ENCODE measurements around the gene ID3.
A peak's percentile ranks its signal among the peaks of the same experiment; 100 is the strongest.
"Not testable (repeated sequence)": the region's sequence is repeated elsewhere in the genome, so short reads cannot be mapped to it uniquely, and the experiment has no call there.

The ID3 gene

DNA sequence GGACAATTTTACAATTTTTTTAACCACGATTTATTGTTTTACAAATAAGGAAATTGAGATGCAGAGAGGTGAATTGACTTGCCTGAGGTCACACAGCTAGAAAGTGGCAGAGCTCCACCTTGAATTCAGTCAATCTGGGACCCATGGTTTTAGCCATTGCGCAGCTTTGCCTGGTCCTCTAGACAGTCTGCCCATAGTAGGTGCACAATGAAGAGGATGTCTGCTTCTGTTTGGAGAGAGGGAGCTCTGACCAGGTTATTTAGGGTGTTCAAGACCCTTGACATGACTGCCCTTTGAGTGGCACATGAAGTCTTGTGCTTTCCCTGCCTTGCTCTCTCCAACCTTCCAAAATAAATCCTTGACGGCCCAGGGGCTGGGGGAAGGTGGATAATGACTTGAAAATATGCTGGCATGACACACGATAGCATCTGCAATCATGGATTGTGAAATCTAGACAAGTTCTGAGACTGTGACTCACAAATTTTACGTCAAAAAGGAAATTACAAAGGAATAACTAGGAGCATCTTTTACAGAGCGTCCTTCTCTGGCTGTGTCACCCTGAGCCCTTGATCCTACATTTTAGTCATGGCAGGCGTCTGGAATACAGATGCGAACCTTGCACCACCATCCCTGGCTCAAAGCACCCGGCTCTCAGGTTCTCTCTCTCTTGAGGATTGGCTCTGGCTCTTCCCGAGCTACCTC, 26.2 kb upstream of the ID3 start:
- no peak overlapping the region for H3K9ac ChIP-seq (ENCODE audit: low read depth, low read length)
- no peak overlapping the region for H3K27ac ChIP-seq (ENCODE audit: low read depth, low read length)
- no peaks in the 10 kb centered on the region for H3K9me3 ChIP-seq (ENCODE audit: control insufficient read depth, insufficient read depth, low read length)
- H3K4me1 ChIP-seq (ENCODE audit: control insufficient read depth, insufficient read depth, low read length), result no peaks in the 10 kb centered on the region
- no peak overlapping the region for H3K4me3 ChIP-seq (ENCODE audit: low read depth, low read length)
- no peaks in the 10 kb centered on the region for H3K27me3 ChIP-seq (ENCODE audit: control insufficient read depth, insufficient read depth, low read length)
- H3K36me3 ChIP-seq (ENCODE audit: control insufficient read depth, insufficient read depth, low read length), result no peaks in the 10 kb centered on the region

DNA sequence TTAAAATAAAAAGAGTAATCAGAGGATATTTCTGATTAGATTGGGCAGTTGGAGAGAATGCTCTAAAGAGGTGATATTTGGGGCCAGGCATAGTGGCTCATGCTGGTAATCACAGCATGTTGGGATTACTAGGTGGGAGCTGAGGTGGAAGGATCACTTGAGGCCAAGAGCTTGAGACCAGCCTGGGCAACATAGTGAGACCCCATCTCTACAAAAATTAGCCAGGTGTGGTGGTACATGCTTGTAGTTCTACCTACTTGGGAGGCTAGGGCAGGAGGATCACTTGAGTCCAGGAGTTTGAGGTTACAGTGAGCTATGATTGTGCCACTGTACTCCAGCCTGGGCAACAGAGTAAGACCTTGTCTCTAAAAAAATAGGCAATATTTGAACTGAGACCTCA, 24.4 kb upstream of the ID3 start:
- not testable (repeated sequence) for H3K27ac ChIP-seq (ENCODE audit: low read depth, low read length); H3K36me3 ChIP-seq (ENCODE audit: control insufficient read depth, insufficient read depth, low read length); H3K4me1 ChIP-seq (ENCODE audit: control insufficient read depth, insufficient read depth, low read length); H3K4me3 ChIP-seq (ENCODE audit: low read depth, low read length); H3K9me3 ChIP-seq (ENCODE audit: control insufficient read depth, insufficient read depth, low read length); H3K27me3 ChIP-seq (ENCODE audit: control insufficient read depth, insufficient read depth, low read length); H3K9ac ChIP-seq (ENCODE audit: low read depth, low read length)

DNA sequence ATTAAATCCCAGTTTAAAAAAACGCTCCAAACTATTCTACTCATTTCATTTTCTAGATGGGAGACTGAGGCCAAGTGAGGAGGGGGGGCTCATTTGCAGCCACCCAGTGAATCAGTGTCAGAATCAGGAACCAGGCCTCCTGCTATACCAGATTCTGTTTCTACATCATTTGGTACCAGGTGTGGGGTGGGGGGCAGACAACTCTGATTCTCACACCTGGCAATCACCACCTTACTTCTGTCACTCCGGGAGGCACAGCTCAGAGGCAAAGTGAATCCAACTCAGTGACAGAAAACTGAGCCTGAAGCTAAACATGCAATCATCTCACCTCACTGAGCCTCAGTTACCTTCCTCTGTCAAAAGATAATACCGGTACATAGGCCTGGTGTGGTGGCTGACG, 23.5 kb upstream of the ID3 start:
- no peak overlapping the region for H3K27ac ChIP-seq (ENCODE audit: low read depth, low read length)
- H3K4me3 ChIP-seq (ENCODE audit: low read depth, low read length), result no peak overlapping the region
- H3K4me1 ChIP-seq (ENCODE audit: control insufficient read depth, insufficient read depth, low read length), result peaks cover under 1% of the 10 kb centered on the region; the same call in 1 of the 2 replicates
- no peaks in the 10 kb centered on the region for H3K36me3 ChIP-seq (ENCODE audit: control insufficient read depth, insufficient read depth, low read length)
- no peaks in the 10 kb centered on the region for H3K27me3 ChIP-seq (ENCODE audit: control insufficient read depth, insufficient read depth, low read length)
- H3K9ac ChIP-seq (ENCODE audit: low read depth, low read length), result no peak overlapping the region
- no peaks in the 10 kb centered on the region for H3K9me3 ChIP-seq (ENCODE audit: control insufficient read depth, insufficient read depth, low read length)

DNA sequence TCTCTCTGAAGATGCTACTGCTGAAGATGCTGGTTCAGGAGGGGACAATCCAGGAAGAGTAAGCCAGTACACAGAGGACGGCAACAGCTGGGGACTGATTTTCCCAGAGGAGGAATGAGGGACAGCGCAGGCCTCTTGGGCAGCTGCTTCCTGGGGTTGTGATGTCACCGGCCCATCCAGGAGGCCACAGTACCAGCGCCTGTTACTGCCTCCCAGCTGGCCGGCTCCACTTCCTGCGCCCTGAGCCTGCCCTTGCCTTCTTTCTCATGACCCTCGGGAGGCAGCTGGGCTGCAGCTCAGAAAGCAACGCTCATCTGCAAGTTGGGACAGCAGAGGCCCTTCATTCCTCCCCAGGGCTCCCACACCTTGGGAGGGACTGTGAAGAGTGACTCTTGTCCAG, 21.9 kb upstream of the ID3 start:
- Histone ChIP-seq H3K27ac (ENCODE audit: low read depth, low read length) (no peak overlapping the region), H3K4me3 (ENCODE audit: low read depth, low read length) (no peak overlapping the region), H3K9ac (ENCODE audit: low read depth, low read length) (no peak overlapping the region), H3K27me3 (ENCODE audit: control insufficient read depth, insufficient read depth, low read length) (no peaks in the 10 kb centered on the region), H3K4me1 (ENCODE audit: control insufficient read depth, insufficient read depth, low read length) (peaks cover 7% of the 10 kb centered on the region), H3K9me3 (ENCODE audit: control insufficient read depth, insufficient read depth, low read length) (no peaks in the 10 kb centered on the region), H3K36me3 (ENCODE audit: control insufficient read depth, insufficient read depth, low read length) (no peaks in the 10 kb centered on the region)

DNA sequence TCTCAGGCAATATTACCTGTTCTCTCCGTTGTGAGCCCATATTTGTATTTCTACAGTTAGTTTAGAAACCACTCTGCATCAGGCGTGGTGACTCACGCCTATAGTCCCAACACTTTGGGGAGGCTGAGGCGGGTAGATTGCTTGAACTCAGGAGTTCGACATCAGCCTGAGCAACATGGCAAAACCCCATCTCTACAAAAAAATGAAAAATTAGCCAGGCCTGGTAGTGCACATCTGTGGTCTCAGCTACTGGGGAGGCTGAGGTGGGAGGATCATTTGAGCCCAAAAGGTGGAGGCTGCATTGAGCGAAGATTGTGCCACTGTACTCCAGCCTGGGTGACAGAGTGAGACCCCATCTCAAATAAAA, 19.7 kb upstream of the ID3 start:
- no peaks in the 10 kb centered on the region for H3K9me3 ChIP-seq (ENCODE audit: control insufficient read depth, insufficient read depth, low read length)
- no peak overlapping the region for H3K4me3 ChIP-seq (ENCODE audit: low read depth, low read length)
- no peak overlapping the region for H3K9ac ChIP-seq (ENCODE audit: low read depth, low read length)
- no peaks in the 10 kb centered on the region for H3K27me3 ChIP-seq (ENCODE audit: control insufficient read depth, insufficient read depth, low read length)
- H3K36me3 ChIP-seq (ENCODE audit: control insufficient read depth, insufficient read depth, low read length), result no peaks in the 10 kb centered on the region
- no peak overlapping the region for H3K27ac ChIP-seq (ENCODE audit: low read depth, low read length)
- peaks cover 7% of the 10 kb centered on the region for H3K4me1 ChIP-seq (ENCODE audit: control insufficient read depth, insufficient read depth, low read length)

DNA sequence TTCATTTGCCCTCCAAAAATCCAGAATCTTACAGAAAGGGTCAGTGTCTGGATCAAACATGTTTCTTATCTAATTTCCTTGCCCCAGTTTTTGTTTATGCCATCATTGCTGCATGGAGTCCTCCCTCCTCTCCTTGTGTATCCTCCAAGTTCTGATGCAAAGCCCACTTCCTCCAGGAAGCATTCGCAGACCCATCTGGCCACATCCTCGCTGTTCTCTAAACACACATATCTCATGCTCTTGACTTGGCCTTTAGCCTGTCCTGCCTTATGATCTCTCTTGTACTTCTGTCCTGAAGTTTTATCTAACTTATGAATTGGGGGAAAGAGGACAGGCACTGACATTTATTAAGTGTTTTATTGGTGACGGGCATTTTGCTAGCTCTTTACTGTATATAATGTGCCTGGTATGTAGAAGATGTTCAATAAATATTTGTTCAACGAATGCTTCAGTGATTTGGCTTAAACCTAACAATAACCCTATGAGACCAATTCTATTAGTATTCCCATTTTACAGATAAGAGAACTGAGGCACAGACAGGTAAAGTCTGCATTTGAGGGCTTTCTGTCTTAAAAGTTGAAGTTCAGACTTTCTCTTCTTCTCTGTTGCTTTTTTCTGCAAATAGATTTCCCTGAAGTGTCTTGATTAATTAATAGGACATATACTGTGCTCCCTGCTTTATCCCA, 19.2 kb upstream of the ID3 start:
- H3K4me1 ChIP-seq (ENCODE audit: control insufficient read depth, insufficient read depth, low read length), result peaks cover 7% of the 10 kb centered on the region
- no peaks in the 10 kb centered on the region for H3K9me3 ChIP-seq (ENCODE audit: control insufficient read depth, insufficient read depth, low read length)
- no peak overlapping the region for H3K9ac ChIP-seq (ENCODE audit: low read depth, low read length)
- H3K27ac ChIP-seq (ENCODE audit: low read depth, low read length), result no peak overlapping the region
- H3K27me3 ChIP-seq (ENCODE audit: control insufficient read depth, insufficient read depth, low read length), result no peaks in the 10 kb centered on the region
- H3K4me3 ChIP-seq (ENCODE audit: low read depth, low read length), result no peak overlapping the region
- no peaks in the 10 kb centered on the region for H3K36me3 ChIP-seq (ENCODE audit: control insufficient read depth, insufficient read depth, low read length)

DNA sequence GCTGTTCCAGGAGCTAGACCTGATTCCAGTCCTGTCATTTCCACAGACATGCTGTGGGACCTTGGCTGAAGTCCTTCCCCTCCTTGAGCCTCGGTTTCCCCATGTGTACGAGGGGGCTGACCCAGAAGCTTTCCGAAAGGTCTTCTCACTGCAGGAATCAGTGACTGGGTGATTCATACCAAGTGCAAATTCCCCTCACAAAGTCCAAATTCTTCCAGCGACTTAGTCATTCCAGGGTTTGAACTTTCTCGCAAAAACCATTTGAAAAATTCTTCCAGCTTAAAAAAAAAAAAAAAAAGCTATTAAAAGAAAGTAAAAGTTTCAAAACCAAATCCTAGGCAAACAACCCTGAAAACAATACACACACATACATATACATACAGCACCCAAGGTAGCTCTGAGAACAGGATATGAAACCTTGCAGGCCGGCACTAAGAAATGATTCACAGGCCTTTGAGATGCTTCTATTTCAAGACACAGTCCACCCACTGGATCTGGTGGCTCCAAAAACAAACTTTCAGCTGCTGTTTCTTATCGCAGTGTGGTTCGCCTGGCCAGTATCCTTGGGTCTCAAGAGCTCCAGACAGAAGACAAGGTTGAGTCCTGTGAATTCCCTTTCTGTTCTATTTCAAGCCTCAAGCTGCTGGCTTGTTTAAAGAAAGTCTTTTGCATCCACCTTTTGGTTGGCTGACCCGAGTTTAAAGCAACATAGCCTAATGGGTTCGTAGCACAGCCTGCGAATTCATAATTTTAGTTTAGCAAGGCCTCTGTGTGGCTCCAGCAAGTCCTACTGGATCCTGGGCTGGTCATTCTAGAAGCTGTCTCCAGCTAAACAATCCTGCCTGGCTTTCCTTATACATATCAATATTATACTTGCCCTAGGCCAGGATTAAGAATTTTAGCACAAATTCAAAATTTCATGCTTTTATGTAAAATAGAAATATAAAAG, 18.0 kb upstream of the ID3 start:
- Histone ChIP-seq H3K4me3 (ENCODE audit: low read depth, low read length) (no peak overlapping the region), H3K27ac (ENCODE audit: low read depth, low read length) (peak overlapping the region; percentile 64), H3K9ac (ENCODE audit: low read depth, low read length) (no peak overlapping the region)

DNA sequence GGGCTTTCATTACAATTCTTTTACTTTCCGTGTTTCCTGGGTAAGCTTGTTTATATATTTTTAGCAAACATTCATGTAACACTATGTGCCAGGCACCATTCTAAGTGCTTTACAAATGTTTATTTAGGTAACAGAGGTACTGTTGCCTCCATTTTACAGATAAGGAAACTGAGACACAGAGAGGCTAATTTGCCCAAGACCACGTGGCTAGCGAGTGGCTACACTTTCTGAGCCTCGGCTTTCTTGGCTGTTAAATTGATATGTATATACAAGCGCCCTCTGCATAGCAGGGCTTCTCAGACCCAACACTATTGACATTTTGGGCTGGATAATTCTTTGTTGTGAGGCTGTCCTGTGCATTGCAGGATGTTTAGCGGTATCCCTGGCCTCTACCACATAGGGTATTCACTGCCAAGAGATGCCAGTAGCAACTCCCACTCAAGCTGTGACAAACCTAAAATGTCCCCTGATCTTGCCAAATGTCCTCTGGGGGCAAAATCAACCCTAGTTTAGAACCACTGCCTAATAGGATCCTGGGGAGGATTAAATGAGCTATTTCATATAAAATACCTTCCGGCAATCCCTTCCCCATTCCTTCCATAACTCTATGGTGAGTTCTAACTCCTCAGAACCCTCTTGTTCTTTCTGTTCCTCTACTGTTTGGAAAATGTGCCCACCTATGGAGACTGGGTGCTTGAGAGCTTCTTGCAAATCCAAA, 17.2 kb upstream of the ID3 start:
- H3K27ac ChIP-seq (ENCODE audit: low read depth, low read length), result no peak overlapping the region
- H3K9me3 ChIP-seq (ENCODE audit: control insufficient read depth, insufficient read depth, low read length), result no peaks in the 10 kb centered on the region
- no peaks in the 10 kb centered on the region for H3K27me3 ChIP-seq (ENCODE audit: control insufficient read depth, insufficient read depth, low read length)
- peaks cover 7% of the 10 kb centered on the region for H3K4me1 ChIP-seq (ENCODE audit: control insufficient read depth, insufficient read depth, low read length)
- H3K9ac ChIP-seq (ENCODE audit: low read depth, low read length), result no peak overlapping the region
- no peaks in the 10 kb centered on the region for H3K36me3 ChIP-seq (ENCODE audit: control insufficient read depth, insufficient read depth, low read length)
- no peak overlapping the region for H3K4me3 ChIP-seq (ENCODE audit: low read depth, low read length)

More for the DNA sequence above, 18.0 kb upstream of the ID3 start:
- H3K27me3 ChIP-seq (ENCODE audit: control insufficient read depth, insufficient read depth, low read length), result no peaks in the 10 kb centered on the region
- peaks cover 7% of the 10 kb centered on the region for H3K4me1 ChIP-seq (ENCODE audit: control insufficient read depth, insufficient read depth, low read length)
- H3K9me3 ChIP-seq (ENCODE audit: control insufficient read depth, insufficient read depth, low read length), result no peaks in the 10 kb centered on the region
- no peaks in the 10 kb centered on the region for H3K36me3 ChIP-seq (ENCODE audit: control insufficient read depth, insufficient read depth, low read length)

DNA sequence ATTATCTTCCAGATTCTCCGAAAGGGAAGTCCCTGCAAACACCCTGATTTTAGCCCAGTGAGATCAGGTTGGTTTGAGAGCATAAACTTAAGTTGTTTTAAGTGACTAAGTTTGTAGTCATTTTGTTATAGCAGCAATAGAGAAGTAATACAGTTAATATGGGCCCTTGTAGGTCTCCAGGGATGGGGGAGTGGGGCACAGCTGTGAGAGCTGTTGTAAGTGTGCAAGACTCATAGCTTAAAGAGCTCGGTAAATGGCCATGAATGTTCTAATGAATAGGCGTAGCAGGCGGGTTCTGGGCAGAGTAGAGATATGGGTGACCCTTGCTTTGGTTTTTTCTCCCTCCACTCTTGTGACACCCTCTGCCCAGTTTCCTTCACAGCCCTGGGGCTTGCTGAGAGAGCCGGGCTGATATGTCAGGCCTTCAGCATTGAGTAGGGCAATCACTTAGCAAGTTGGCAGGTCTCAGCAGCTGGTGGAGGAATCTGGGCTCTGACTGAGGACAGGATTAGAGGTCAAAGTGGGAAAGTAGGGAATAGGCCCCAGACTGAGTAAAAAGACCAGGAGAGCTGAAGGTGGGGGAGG, 16.0 kb upstream of the ID3 start:
- Histone ChIP-seq H3K9ac (ENCODE audit: low read depth, low read length) (no peak overlapping the region), H3K36me3 (ENCODE audit: control insufficient read depth, insufficient read depth, low read length) (no peaks in the 10 kb centered on the region), H3K27ac (ENCODE audit: low read depth, low read length) (no peak overlapping the region), H3K27me3 (ENCODE audit: control insufficient read depth, insufficient read depth, low read length) (no peaks in the 10 kb centered on the region), H3K9me3 (ENCODE audit: control insufficient read depth, insufficient read depth, low read length) (no peaks in the 10 kb centered on the region), H3K4me1 (ENCODE audit: control insufficient read depth, insufficient read depth, low read length) (peaks cover 7% of the 10 kb centered on the region), H3K4me3 (ENCODE audit: low read depth, low read length) (no peak overlapping the region)

DNA sequence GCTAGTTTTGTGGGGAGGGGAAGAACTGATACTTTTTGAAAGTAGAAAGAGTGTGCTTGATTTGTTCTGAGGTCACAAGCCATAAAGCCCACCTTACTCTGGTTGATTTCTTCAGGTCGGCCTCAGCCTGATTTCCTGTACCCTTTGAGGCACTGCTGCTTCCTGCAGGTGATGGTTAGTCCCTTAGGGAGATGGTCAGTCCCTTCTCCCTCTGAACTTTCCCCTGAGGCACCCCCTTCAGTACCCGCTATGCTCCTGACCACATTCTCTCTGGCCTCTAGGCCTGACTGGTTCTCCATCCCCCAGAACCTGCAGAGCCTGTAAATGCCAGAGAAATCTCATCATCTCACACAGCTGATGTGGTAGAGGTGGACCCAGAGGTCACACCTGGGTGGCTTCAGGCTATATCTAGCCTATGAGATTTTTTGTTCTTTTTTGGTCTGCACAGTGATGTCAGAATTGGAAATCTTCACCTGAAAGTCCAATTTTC, 15.0 kb upstream of the ID3 start:
- Histone ChIP-seq H3K27ac (ENCODE audit: low read depth, low read length) (no peak overlapping the region), H3K9ac (ENCODE audit: low read depth, low read length) (no peak overlapping the region), H3K4me1 (ENCODE audit: control insufficient read depth, insufficient read depth, low read length) (peaks cover 10% of the 10 kb centered on the region), H3K4me3 (ENCODE audit: low read depth, low read length) (no peak overlapping the region), H3K36me3 (ENCODE audit: control insufficient read depth, insufficient read depth, low read length) (no peaks in the 10 kb centered on the region), H3K27me3 (ENCODE audit: control insufficient read depth, insufficient read depth, low read length) (peaks cover 5% of the 10 kb centered on the region), H3K9me3 (ENCODE audit: control insufficient read depth, insufficient read depth, low read length) (no peaks in the 10 kb centered on the region)
